Left forelimb (tissue), 1 donor: ENCODE data around the gene MRM1.
"Not testable (repeated sequence)": the region's sequence is repeated elsewhere in the genome, so short reads cannot be mapped to it uniquely, and the experiment has no call there.

Source experiments
- DNase-seq: peaks from one replicate; pipeline ENCODE4 v3.0.0-alpha.2; 2018; ENCODE audit warnings: low spot score

MRM1 gene

GRCh38 chr17:36602030-36602748 is 806 bp downstream of the MRM1 start:
- DNase-seq, result peak; percentile 57

DNA sequence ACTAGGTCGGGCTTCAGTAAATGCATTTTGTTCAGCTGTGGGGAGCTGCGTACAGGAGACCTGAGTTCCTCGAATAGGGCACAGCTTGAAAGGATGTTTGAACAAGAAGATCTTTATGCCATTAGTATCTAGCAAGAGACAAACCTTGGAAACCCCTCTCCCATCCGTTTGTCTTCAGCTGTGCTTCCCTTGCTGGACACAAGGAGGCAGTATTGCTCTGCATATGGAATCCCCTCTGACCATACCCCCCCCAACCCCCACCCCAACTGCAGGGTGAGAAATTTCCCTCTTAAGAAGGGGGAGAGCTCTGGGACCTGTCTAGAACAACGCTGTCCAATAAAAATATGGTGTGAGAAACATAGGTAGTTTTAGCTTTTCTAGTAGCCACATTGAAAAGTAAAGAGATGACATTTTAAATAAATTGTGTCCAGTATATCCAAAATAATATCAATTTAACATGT is 1.6 kb downstream of the MRM1 start:
- peak; percentile 65 for DNase-seq

DNA sequence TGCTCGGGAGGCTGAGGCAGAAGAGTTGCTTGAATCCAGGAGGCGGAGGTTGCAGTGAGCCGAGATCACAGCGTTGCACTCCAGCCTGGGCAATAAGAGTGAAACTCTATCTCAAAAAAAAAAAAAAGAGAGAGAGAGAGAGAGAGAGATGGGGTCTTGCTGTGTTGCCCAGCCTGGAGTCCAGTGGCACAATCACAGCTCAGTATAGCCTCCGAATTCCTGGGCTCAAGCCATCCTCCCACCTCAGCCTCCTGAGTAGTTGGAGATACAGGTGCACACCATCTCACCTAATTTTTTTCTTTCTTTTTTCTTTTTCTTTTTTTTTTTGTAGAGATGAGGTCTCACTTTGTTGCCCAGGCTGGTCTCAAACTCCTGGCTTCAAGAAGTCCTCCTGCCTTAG is 3.6 kb downstream of the MRM1 start:
- DNase-seq, result not testable (repeated sequence)

DNA sequence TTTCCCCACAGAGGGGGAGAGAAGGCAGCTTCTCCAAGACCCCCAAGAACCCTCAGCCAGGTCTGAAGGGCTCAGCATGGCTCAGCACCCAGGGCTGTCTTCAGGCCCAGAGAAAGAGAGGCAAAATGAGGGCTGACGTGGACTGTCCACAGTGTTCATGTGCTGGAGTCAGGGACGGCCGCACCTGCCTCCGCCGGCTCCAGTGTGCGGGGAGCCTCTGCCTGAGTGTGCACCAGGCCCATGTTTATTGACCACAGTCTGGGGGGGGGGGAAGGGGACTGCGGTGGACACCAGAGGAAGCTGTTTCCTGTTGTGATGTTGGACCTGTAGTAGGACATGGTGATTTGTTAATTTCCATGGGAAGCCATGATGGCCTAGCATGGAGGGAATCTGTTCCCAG is 6.9 kb downstream of the MRM1 start:
- DNase-seq, result no peak

- no peak for DNase-seq
These were observed 7.6 kb downstream of the MRM1 start for GRCh38 chr17:36608794-36609497.

DNA sequence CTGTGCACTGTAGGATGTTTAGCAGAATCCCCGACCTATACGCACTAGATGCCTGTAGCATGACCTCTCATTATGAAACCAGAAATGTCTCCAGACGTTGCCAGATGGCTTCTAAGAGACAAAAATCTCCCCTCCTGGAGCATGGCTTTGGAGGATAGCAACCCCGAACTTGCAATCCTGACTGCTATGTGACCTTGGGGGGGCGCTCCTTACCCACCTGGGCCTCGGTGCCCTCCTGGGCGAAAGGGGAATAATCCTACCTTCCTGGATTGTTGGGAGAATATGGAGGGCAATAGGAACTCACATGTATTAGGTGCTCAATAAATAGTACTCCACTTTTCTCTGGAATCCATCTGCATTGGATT is 8.1 kb downstream of the MRM1 start:
- no peak for DNase-seq

DNA sequence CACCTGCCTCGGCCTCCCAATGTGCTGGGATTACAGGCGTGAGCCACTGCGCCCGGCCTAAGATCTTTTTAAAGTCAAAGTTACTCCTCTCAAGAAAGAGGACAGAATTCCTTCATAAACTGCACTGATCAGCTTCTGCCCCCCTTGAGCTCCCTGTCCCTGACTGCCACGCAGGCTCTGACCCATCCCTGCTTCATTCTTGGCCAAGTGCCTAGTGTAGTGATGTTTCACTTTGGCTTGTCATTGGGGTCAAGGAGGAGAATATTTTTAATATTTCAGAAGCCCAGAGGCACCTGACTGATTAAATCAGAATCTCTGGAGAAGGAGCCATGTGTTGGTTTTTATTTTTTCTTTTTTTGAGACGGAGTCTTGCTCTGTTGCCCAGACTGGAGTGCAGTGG is 9.1 kb downstream of the MRM1 start:
- no peak for DNase-seq

DNA sequence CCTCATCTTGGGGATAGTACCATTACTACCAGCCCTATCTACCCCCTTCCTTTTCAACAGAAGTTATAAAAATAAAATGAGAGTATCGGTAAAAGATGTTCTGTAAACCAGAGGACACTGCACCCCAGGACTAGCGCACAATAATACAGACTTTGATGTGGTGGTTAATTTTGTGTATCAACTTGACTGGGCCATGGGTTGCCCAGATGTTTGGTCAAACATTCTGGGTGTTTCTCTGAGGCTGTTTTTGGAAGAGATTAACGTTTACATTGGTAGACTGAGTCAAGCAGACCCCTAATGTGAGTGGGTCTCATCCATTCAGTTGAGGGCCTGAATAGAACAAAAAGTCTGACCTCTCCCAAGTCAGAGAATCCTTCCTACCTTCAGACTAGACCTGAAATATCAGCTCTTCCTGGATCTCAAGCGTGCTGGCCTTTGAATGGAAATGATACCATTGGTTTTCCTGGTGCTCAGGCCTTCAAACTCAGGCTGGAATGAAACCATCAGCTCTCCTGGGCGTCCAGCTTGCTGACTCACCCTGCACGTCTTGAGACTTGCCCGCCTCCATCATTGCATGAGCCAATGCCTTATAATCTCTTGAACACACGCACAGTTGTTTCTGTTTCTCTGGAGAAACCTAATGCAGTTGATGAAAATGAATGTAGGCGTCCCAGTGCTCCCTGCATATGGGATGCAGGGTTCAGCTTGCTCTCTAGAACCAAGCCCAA is 10.1 kb downstream of the MRM1 start:
- no peak for DNase-seq

GRCh38 chr17:36612323-36612722 is 10.9 kb downstream of the MRM1 start:
- DNase-seq, result no peak

DNA sequence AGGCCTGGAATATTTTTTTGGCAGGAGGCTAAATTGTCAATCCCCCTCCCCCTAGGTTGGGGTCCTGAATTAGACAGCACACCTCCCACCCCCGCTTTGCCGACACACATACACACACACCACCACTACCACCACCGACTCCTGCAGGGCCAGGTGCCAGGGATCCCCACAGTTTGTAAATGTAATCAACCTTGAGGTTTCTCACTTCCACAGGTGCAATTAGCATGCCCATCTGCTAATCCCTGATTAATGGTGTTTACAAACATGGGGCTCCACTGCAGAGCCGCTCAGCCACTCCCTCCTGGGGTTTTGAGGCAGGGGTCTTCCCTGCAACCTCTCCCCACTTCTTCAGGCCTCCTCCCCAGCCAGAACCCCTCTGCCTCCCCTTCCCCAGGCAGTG is 11.8 kb downstream of the MRM1 start:
- DNase-seq, result no peak

DNA sequence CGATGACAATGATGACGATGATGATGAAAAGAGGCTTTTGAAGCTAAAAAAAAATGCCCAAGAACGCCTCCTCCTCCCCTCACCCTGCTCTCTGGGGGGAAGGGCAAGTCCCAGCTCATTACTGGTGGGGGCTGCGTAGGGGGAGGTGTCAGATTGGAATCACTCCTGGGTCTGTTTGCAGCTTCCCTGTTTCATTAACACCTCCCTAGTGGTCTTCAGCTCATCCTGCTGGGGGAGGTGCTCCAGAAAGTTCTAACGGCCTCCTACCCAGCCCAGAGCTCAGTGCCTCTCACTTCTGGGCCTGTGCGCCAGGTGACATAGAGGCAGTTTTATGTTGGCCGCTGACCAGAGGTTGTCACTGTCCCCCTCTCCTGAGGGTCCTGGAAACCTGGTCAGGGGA is 12.7 kb downstream of the MRM1 start:
- DNase-seq, result no peak

DNA sequence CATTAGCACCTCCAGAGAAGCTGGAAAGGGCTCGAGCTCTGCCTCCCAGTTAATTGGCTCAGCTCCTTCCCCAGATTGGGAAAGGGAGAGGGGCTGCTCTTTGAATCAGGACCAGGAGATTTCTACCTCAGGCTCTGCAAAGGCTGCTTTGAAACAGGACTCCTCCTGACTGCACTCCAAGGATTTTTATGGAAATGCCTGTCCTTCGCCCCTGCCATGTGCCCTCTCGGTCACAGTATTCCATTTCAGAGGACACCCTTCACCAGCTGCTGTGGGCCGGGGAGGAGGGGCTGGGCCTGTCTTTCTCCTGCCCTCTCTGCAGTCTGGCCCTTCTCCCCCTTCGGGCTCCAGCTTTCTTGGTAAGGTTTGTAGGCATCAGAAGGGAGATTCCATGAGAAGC is 13.6 kb downstream of the MRM1 start:
- no peak for DNase-seq

- DNase-seq, result no peak
These were observed 15.0 kb downstream of the MRM1 start for GRCh38 chr17:36616061-36617029.

DNA sequence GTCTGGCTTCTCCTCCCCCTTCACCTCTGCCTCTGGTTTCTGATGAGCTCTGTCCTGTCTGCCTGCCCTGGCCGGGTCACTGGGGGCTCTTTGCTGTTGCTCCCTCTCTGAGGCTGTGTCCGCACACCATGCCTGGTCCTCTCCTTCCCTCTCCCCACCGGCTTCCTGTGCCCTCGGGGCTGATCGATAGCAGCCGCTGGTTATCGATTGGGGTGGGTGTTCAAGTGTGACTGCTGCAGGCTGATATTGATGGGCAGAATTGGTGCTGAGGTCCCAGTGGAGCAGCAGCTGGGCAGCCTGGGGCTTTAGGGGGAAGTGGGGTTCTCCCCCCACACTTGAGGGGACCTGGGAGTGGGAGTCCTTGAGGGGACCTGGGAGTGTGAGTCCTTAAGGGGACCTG is 16.4 kb downstream of the MRM1 start:
- DNase-seq, result no peak

DNA sequence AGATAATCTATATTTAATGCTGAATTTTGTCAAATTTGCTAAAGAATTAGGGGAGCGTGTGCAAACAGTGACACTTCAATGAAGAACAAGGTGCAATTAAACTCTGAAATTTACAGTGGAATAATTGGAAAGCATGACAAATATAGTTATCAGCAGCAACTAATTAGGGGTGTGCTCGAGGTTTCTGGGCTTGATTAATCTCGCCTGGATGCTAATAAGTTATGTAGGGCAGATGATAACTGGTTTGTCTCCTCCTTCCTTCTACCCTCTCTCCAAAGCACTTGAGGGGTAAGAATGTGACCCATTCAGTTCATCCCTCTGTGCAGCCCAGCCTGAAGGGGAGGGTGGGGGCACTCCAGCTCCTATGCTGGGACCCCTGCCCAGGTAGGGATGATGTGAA is 21.9 kb downstream of the MRM1 start:
- DNase-seq, result no peak

DNA sequence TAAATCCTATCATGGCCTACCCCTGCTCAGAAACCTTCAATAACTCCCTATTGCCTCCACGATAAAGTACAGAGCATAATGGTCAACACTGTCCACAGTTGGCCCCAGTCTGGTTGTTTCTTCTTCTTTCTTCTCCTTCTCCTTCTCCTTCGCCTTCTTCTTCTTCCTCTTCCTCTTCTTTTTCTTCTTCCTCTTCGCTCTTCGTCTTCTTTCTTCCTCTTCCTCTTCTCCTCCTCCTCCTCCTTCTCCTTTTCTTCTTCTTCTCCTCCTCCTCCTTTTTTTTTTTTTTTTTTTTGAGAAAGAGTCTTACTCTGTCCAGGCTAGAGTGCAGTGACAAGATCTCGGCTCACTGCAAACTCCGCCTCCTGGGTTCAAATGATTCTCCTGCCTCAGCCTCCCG is 23.8 kb downstream of the MRM1 start:
- DNase-seq, result no peak

GRCh38 chr17:36627101-36627500 is 25.7 kb downstream of the MRM1 start:
- DNase-seq, result no peak

GRCh38 chr17:36628576-36628975 is 27.2 kb downstream of the MRM1 start:
- no peak for DNase-seq

DNA sequence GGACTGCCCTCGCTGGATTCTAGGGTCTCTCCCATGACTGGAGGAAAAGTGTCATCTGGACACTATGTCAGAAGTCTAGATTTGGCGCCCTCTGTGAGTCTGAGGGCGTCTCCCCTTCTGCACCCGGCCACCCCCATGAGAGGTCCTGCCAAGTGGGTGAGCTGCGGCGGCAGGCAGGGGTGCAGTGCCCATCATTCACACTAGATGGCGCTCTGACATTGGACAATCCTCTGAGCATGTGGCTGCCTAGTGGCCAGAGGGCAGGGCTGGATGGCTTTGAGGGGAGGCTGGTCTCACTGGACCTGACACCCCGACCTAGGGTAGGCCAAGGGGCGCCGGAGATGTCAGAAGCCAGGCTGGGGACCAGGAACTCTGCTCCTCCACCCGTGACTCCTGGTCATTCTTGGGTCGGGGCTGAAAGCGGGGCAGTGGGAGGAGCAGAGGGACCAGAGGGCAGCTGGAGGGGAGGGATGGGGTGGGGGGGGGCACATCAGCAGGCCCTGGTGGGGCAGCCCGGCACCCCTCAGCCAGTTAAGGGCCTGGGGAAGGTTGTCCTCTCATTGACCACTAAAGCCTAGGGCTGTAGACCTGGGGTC is 28.0 kb downstream of the MRM1 start:
- DNase-seq, result peak; percentile 87

- no peak for DNase-seq
These were observed 28.7 kb downstream of the MRM1 start for GRCh38 chr17:36629970-36630502.

GRCh38 chr17:36631022-36631421 is 29.6 kb downstream of the MRM1 start:
- DNase-seq, result no peak
